ENCODE measurements around the gene OPHN1.

- TF ChIP-seq POLR2AphosphoS5 (IDR thresholded peaks at IDR 0.05; ENCODE audit: borderline replicate concordance, low read depth, low read length) (no peak), FOXP2 (optimal IDR thresholded peaks at IDR 0.05; ENCODE audit: control extremely low read depth, extremely low read length, insufficient read depth) (no peak)
Observed at GRCh38 chrX:68429216-68429615, 4.1 kb downstream of the OPHN1 start.
